GM12874 (cell line): ENCODE results near the gene DPEP3.

ENCODE experiments used
- TF ChIP-seq, protein P1 (sequence below): IDR thresholded peaks from 2 replicates; pipeline ENCODE4 v1.5.1; 2011; ENCODE audit warnings: low read depth, mild to moderate bottlenecking, control low read depth, low read length, moderate library complexity; ENCODE audit not compliant: insufficient read depth

DPEP3 gene

DNA sequence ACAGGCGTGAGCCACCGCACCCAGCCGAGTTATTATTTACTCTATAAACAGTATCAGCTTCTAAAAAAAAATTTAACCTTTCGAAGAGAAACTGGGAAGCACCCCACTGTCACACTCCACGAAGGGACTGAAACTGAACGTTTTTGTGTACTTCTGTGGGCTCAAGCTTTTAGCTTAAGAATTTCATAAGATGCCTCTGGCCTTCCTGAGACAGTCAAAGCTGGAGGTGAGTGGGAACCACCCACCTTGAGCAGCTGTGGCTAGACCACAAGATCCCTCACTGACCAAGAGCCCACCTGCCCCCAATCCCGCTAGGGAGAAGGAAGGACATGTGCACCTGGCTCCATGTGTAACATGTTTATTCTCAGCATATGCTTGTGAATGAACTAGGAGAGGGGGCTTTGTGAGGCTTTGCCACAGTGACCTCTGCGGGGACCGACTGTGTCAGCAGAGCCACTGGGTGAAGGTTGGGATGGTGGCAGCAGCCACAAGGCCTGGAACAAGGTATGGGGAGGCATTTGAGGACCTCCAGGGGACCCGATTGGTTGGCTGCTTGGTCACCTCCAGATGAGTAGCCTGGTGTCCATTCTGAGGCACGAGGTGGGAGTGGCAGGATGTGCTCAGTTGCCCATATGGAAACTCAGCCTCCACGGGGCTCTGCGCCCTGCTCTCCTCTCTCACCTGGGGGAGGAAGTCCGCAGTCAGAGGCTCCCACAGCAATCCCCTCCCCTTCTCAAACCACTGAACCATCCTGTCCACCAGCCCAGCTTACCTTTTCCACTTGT, 4.8 kb downstream of the DPEP3 start:
- TF ChIP-seq, protein P1, sequence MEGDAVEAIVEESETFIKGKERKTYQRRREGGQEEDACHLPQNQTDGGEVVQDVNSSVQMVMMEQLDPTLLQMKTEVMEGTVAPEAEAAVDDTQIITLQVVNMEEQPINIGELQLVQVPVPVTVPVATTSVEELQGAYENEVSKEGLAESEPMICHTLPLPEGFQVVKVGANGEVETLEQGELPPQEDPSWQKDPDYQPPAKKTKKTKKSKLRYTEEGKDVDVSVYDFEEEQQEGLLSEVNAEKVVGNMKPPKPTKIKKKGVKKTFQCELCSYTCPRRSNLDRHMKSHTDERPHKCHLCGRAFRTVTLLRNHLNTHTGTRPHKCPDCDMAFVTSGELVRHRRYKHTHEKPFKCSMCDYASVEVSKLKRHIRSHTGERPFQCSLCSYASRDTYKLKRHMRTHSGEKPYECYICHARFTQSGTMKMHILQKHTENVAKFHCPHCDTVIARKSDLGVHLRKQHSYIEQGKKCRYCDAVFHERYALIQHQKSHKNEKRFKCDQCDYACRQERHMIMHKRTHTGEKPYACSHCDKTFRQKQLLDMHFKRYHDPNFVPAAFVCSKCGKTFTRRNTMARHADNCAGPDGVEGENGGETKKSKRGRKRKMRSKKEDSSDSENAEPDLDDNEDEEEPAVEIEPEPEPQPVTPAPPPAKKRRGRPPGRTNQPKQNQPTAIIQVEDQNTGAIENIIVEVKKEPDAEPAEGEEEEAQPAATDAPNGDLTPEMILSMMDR: no peak

DNA sequence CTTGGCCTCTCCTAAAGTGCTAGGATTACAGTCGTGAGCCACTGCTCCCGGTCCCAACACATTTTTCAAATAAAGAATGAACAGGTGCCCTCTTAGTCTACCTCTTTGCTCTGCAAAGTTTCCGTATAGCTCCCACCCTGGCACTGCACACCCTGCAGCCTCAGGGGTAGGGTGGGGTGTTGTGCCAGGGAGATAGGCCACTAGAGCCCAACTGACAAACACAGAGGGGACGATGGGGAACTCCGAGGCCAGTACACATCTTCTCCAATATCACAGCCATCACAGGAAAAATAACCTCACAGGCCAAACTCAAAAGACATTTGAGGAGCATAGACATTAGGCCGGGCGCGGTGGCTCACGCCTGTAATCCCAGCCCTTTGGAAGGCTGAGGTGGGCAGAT, 9.2 kb downstream of the DPEP3 start:
- TF ChIP-seq, protein P1: no peak

DNA sequence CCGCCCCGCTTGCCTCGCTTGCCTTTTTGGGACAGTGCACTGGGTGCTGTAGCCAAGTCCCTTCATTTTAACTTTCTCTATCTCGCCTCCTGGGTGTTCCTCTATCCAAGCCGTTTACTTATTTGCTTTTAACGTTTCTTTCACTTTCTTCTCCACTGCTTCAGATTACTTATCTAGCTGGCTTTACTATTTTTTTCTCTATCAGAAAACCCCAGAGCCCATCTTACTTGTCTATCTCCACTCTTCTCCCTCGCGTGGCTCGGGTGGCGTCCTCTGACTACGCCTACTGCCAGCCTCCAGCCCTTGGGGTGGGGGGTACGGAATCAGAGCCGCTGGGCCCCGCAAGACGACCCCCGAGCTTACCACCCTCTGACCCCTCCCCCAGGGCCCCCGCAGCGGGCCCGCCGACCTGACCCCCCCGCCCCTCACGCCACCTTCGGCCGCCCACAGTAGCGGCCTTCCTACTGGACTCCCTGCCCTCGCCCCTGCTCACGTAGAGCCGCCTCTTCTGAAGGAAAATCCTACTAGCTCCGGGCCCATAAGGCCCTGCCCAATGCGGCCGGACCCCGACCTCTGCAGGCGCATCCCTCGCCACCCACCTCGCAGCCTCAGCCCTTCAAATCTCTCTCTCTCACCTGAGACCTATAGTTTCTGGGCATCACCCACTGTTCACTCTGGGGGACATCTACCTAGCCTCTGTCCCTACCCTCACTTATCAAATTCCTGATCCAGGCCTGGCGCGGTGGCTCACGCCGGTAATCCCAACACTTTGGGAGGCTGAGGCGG, 10.9 kb downstream of the DPEP3 start:
- TF ChIP-seq, protein P1: no peak

DNA sequence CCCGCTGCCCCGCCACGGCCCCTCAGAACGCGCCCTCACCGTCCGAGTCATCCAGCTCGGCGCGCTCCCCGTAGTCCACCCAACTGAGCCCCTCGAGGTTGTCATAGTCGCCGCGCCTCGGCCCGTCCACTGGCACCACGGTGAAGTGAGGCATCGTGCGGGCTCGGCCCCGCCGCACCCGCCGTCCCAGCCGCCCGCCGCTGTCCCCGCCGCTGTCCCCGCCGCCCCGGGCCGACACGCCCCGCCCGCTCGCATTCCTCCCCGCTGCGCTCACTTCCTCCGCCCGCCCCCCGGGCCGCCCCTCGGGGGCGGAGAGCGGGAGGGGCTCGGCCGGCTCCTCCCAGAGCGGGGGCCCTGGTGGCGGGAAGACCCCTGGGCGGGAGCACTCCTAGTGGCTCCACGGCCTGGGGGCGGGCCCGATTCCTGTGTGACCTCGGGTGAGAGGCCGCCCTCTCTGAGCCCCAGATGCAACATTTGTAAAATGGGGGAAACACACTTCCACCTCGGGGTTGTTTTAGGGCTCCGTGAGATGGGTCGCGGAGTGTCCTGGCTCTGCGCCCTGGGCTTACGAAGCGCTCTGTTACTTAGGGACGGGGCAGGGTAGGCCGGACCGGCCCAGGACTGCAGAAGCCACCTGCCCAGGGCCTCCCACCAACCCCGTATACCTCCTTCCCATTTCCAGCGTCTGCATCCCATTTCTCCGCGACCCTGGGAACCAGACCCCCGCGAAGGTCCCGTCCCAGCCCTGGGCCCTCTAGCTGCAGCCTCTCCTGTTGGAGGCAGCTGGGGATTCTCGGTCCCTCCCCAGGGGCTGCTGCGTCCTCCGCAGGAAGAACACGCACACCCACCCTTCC, 11.7 kb downstream of the DPEP3 start, which contains the start of gene SLC12A4:
TSS of gene SLC12A4 (minus strand) at position 238 of the 854 bp plus-strand sequence. CDS start at position 154, 84 bp downstream.
- TF ChIP-seq, protein P1: no peak

DNA sequence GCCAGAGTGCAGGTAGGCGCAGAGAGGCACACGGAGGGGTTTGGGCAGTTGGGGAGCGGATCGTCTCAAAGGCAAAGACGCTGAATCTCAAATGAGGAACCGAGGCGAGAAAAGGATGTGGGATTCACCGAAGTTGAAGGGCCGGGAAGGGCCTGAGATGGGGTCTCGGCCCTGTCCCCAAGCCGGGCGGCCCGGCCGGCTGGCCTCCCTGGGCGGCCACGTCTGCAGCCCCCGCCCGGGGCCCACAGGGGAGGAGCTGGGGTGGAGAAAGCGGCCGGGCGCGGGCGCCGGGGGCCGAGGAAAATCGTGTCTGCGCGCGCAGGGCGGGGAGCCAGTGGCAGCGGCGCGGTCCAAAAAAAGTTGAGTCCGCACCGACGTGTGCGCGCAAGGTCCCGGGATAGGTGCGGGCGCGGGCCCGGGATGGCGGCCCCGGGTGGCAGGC, 12.3 kb downstream of the DPEP3 start:
- TF ChIP-seq, protein P1: no peak

DNA sequence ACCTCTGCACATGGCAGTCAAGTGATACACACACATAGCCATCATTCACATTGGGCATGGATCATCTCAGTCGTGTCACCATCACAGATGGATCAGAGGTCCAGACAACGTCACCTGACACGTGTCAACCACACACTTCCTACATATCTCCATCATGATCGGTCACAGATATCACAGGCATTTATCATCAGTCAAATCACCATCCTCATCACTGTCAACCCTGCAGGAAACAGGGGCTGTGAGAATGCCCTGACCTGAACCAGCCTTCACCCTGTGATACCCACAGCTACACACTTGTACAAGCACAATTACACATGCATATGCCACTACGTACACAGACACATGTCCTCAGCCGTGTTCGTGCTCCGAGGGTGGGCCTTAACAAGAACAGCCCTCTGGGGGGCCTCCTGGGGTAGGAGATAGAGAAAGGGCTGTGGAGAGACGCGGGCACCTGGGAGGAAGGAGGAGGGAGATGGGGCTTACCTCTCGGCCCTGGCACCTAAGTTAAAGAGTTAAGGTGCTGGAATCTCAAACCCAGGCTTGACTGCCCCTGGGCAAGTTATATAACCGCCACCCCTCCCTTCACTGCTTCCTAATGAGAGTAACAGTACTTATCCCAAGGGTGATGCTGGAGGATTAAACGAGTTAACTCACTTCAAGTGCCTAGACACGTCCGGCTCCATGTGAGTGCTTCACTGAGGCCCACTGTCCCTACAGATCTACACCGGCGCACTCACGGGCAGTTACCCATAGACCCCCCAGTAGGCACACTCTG, 12.9 kb downstream of the DPEP3 start:
- TF ChIP-seq, protein P1: no peak
